ENCODE data around the gene SMYD4.
A peak's percentile ranks its signal among the peaks of the same experiment; 100 is the strongest.

Gene SMYD4, protein sequence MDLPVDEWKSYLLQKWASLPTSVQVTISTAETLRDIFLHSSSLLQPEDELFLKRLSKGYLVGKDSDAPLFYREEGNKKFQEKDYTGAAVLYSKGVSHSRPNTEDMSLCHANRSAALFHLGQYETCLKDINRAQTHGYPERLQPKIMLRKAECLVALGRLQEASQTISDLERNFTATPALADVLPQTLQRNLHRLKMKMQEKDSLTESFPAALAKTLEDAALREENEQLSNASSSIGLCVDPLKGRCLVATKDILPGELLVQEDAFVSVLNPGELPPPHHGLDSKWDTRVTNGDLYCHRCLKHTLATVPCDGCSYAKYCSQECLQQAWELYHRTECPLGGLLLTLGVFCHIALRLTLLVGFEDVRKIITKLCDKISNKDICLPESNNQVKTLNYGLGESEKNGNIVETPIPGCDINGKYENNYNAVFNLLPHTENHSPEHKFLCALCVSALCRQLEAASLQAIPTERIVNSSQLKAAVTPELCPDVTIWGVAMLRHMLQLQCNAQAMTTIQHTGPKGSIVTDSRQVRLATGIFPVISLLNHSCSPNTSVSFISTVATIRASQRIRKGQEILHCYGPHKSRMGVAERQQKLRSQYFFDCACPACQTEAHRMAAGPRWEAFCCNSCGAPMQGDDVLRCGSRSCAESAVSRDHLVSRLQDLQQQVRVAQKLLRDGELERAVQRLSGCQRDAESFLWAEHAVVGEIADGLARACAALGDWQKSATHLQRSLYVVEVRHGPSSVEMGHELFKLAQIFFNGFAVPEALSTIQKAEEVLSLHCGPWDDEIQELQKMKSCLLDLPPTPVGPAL

DNA sequence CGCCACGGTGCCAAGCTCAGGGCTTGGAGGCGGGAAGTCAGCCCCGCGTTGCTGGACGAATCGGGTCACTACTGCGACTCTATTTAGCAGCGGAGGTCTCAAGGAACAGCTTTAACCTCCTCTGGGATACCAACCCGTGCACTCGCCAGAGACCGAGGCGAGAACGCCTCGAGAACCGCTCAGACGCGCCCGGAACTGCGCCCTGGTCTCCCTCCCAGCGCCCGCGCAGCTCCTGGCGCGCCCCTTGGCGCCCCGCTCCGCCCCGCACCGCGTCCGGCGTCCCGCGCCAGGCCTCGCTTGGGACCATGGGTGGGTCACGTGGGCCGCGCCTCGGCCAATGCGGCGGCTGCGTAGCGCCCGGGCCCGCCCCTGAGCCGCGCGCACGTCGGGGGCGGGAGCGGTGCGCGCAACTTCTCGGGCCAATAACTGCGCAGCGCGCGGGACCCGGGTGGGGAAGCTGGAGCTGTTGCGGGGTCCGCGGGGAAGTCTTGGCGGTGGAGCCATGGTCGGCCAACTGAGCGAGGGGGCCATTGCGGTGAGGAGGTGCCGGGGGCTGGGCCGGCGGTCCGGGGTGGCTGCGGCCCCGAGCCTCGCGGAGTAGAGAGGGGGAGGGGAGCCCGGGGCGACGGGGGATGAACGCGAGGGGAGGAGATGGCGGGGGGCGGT is at the start of gene SMYD4, which contains the start of gene RPA1:
Gene SMYD4 (minus strand): TSS at position 311 of the 666 bp plus-strand sequence. CDS start 1,908 bp downstream, outside the sequence.
Gene RPA1 (plus strand): TSS at position 414 of the 666 bp plus-strand sequence. CDS start 89 bp downstream, at position 503.
- H3K36me3 ChIP-seq (ENCODE audit: insufficient read depth, low read length): peaks cover 18% of the 10 kb centered on the region
- peaks cover 15% of the 10 kb centered on the region for H3K4me1 ChIP-seq (ENCODE audit: insufficient read depth, low read length)
- peak within 1 kb of the TSS; percentile 87 for H3K9ac ChIP-seq (ENCODE audit: low read length)
- no peaks in the 10 kb centered on the region for H3K9me3 ChIP-seq (ENCODE audit: low read length)
- no peaks in the 10 kb centered on the region for H3K27me3 ChIP-seq (ENCODE audit: control insufficient read depth in 1 of 2, insufficient read depth in 2 of 2, low read length in 2 of 2)
- peak within 1 kb of the TSS; percentile 88 to 98 for H3K4me3 ChIP-seq (ENCODE audit: low read depth in 1 of 2, low read length in 2 of 2)
- peak within 1 kb of the TSS; percentile 92 for H3K27ac ChIP-seq (ENCODE audit: low read depth, low read length)

DNA sequence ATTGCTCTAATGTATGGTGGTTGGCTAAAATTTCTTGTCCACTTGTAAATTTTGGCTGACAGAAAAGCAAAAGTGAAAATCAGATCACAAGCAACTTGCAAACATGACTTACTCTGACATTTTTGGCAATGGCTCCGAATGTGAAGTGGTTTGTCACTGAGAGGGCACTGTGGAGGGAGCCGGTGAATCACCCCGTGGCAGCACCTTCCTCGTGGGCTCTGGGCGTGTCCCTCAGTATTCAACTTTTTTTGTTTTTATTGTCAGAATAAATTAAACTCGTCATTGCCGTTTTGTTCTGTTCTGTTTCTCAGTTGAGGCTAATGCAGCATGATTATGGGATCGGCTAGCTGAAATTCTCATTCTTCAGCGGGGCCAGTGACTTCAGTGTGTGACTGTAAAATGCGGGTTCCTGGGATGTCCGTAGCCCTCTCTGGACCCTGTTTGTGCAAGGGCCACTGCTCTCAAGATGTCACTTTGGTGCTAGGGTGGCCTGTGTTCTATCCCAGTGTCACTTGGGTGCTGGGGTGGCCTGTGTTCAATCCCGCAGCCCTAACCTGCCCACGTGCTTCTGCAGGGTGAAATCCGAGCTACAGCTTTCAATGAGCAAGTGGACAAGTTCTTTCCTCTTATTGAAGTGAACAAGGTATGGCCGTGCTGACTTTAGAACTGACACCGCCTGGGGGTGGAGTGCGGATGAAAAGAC is 48.9 kb upstream of the SMYD4 start:
- H3K27ac ChIP-seq (ENCODE audit: low read depth, low read length): no peak overlapping the region
- H3K9ac ChIP-seq (ENCODE audit: low read length): no peak overlapping the region
- peaks cover 66% of the 10 kb centered on the region for H3K36me3 ChIP-seq (ENCODE audit: insufficient read depth, low read length)

DNA sequence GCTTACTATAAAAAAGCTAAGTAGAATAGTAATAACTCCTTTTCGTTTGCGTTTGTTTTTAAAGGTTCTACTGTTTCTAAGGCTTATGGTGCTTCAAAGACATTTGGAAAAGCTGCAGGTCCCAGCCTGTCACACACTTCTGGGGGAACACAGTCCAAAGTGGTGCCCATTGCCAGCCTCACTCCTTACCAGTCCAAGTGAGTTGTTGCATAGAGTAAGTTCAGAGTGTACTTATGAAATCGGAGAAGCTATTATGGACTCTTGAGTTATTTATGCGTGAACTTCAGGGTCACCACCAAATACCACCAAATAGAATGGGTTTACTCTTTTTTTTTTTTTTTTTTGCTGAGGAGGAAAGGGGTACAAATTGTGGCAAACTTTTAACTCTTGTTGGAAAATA is 45.9 kb upstream of the SMYD4 start:
- peaks cover 59% of the 10 kb centered on the region for H3K36me3 ChIP-seq (ENCODE audit: insufficient read depth, low read length)
- H3K9ac ChIP-seq (ENCODE audit: low read length): no peak overlapping the region
- H3K4me3 ChIP-seq (ENCODE audit: low read depth in 1 of 2, low read length in 2 of 2): no peak overlapping the region
- H3K9me3 ChIP-seq (ENCODE audit: low read length): no peaks in the 10 kb centered on the region
- no peaks in the 10 kb centered on the region for H3K27me3 ChIP-seq (ENCODE audit: control insufficient read depth in 1 of 2, insufficient read depth in 2 of 2, low read length in 2 of 2)
- no peak overlapping the region for H3K27ac ChIP-seq (ENCODE audit: low read depth, low read length)
- no peaks in the 10 kb centered on the region for H3K4me1 ChIP-seq (ENCODE audit: insufficient read depth, low read length)

More for the DNA sequence above, 48.9 kb upstream of the SMYD4 start:
- Histone ChIP-seq H3K4me3 (ENCODE audit: low read depth in 1 of 2, low read length in 2 of 2) (no peak overlapping the region), H3K9me3 (ENCODE audit: low read length) (no peaks in the 10 kb centered on the region), H3K4me1 (ENCODE audit: insufficient read depth, low read length) (no peaks in the 10 kb centered on the region), H3K27me3 (ENCODE audit: control insufficient read depth in 1 of 2, insufficient read depth in 2 of 2, low read length in 2 of 2) (no peaks in the 10 kb centered on the region)

DNA sequence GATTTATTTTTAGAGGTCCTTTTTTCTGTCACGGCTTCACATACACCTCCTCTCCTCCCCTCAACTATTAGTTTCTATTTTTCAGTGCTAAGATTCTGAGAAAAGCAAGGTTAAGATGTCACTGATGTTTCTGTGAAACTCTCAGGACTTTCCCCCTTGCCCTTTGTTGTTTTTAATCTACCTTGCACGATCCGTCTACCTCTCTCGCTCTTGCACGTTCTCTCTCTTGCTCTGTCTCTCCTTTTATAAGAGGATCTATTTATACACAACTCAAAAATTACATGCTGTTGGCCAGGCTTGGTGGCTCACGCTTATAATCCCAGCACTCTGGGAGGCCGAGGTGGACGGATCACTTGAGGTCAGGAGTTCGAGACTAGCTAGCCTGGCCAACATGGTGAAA is 43.7 kb upstream of the SMYD4 start:
- H3K4me1 ChIP-seq (ENCODE audit: insufficient read depth, low read length): no peaks in the 10 kb centered on the region
- peaks cover 38% of the 10 kb centered on the region for H3K36me3 ChIP-seq (ENCODE audit: insufficient read depth, low read length)
- no peaks in the 10 kb centered on the region for H3K27me3 ChIP-seq (ENCODE audit: control insufficient read depth in 1 of 2, insufficient read depth in 2 of 2, low read length in 2 of 2)
- H3K4me3 ChIP-seq (ENCODE audit: low read depth in 1 of 2, low read length in 2 of 2): no peak overlapping the region
- H3K27ac ChIP-seq (ENCODE audit: low read depth, low read length): no peak overlapping the region
- H3K9me3 ChIP-seq (ENCODE audit: low read length): no peaks in the 10 kb centered on the region
- H3K9ac ChIP-seq (ENCODE audit: low read length): no peak overlapping the region

DNA sequence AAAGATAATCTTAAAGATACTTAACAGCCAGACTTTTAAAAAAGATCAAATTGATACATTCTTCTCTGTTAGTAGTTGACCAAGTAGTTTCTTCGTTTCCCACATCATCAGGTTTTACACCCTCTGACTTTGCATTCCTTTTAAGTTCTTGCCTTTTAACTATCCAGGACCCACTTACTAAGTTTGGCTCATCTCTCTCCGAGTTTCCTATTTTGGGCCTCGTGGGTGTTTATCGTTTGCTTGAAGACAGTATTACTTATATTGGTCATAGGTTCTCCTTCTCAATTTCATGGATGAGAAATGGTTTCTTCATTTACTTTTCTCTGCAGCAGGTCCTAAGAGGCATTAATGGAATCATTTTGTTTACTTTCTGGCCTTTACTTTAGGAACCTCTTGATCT is 43.3 kb upstream of the SMYD4 start:
- Histone ChIP-seq H3K36me3 (ENCODE audit: insufficient read depth, low read length) (peaks cover 40% of the 10 kb centered on the region), H3K4me1 (ENCODE audit: insufficient read depth, low read length) (no peaks in the 10 kb centered on the region), H3K9ac (ENCODE audit: low read length) (no peak overlapping the region), H3K27ac (ENCODE audit: low read depth, low read length) (no peak overlapping the region), H3K9me3 (ENCODE audit: low read length) (no peaks in the 10 kb centered on the region), H3K27me3 (ENCODE audit: control insufficient read depth in 1 of 2, insufficient read depth in 2 of 2, low read length in 2 of 2) (no peaks in the 10 kb centered on the region), H3K4me3 (ENCODE audit: low read depth in 1 of 2, low read length in 2 of 2) (no peak overlapping the region)

DNA sequence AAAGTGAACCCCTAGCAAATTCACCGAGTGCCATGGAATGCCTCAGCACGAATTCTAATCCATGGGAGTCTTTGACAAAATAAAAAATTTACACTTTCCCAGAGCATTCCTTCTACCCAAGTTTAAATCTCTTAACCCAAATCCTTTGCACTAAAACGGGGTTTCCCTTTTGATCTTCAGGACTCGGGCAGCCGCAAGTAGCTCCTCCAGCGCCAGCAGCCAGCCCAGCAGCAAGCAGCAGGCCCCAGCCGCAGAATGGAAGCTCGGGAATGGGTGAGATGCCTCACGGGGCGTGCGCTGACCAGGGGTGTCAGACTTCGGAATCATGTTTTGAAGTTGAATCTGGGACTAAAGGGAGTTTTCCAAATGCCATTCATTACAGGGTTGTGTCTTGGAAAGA is 42.6 kb upstream of the SMYD4 start:
- no peak overlapping the region for H3K9ac ChIP-seq (ENCODE audit: low read length)
- H3K9me3 ChIP-seq (ENCODE audit: low read length): no peaks in the 10 kb centered on the region
- H3K36me3 ChIP-seq (ENCODE audit: insufficient read depth, low read length): peaks cover 34% of the 10 kb centered on the region
- H3K4me1 ChIP-seq (ENCODE audit: insufficient read depth, low read length): no peaks in the 10 kb centered on the region
- H3K4me3 ChIP-seq (ENCODE audit: low read depth in 1 of 2, low read length in 2 of 2): no peak overlapping the region
- H3K27ac ChIP-seq (ENCODE audit: low read depth, low read length): no peak overlapping the region
- H3K27me3 ChIP-seq (ENCODE audit: control insufficient read depth in 1 of 2, insufficient read depth in 2 of 2, low read length in 2 of 2): no peaks in the 10 kb centered on the region

DNA sequence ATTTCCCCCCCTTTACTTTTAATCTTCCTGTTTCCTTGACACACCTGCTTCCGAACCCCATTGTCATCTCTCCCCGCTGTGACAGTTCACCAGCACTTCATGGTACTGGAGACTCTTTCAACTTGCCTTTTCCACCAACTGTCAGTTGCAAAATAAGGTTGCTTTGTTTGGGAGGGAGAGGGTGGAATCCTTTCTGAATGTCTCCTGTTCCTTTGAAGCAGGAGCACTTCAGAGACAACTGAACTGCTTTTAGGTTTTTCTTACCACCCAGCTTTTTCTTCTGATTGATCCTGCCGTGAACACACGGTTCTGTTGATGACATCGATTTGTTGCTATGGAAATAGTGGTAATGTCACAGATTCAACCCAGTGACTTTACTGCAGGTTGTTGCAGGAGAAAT is 42.1 kb upstream of the SMYD4 start:
- H3K27ac ChIP-seq (ENCODE audit: low read depth, low read length): no peak overlapping the region
- no peaks in the 10 kb centered on the region for H3K9me3 ChIP-seq (ENCODE audit: low read length)
- no peak overlapping the region for H3K9ac ChIP-seq (ENCODE audit: low read length)
- H3K36me3 ChIP-seq (ENCODE audit: insufficient read depth, low read length): peaks cover 29% of the 10 kb centered on the region
- H3K4me3 ChIP-seq (ENCODE audit: low read depth in 1 of 2, low read length in 2 of 2): no peak overlapping the region
- no peaks in the 10 kb centered on the region for H3K4me1 ChIP-seq (ENCODE audit: insufficient read depth, low read length)
- H3K27me3 ChIP-seq (ENCODE audit: control insufficient read depth in 1 of 2, insufficient read depth in 2 of 2, low read length in 2 of 2): no peaks in the 10 kb centered on the region

DNA sequence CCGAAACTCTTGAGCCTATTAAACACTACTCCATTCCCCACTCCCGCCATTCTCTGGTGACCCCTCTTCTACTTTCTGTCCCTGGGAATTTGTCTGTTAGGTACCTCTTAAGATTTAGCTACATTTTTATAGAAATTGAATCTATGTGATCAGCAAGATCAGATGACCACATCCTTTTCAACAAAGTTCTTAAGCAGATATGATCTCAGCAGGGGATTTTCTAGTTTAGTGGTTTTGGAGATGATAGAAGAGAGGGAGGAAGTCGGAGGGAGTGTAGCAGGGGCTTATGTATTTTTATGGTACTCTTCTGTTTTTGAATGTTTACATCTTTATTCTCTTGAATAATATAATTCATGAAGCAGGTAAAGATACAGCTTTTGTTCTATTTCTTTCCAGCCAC is 40.9 kb upstream of the SMYD4 start:
- H3K9me3 ChIP-seq (ENCODE audit: low read length): no peaks in the 10 kb centered on the region
- no peaks in the 10 kb centered on the region for H3K27me3 ChIP-seq (ENCODE audit: control insufficient read depth in 1 of 2, insufficient read depth in 2 of 2, low read length in 2 of 2)
- no peak overlapping the region for H3K27ac ChIP-seq (ENCODE audit: low read depth, low read length)
- H3K36me3 ChIP-seq (ENCODE audit: insufficient read depth, low read length): peaks cover 23% of the 10 kb centered on the region
- no peak overlapping the region for H3K9ac ChIP-seq (ENCODE audit: low read length)
- no peaks in the 10 kb centered on the region for H3K4me1 ChIP-seq (ENCODE audit: insufficient read depth, low read length)
- H3K4me3 ChIP-seq (ENCODE audit: low read depth in 1 of 2, low read length in 2 of 2): no peak overlapping the region

DNA sequence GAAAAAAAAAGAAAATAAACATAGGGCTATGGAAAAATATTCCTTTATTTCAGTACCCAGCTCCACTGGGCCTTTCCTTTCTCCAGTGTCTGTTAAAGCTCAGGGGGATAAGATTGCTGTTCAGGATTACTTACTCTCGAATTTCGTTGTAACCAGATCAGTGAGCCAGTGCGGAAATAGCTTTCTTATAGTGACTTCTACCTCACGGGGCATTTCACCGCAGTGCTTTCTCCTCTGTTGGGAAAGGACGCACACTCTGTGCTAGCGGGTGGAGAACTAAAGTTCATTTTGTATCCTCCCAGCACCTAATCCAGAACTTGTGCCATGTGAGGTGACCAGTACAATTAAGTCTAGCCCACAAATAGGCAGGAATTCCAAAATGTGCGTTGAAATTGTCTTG is 38.4 kb upstream of the SMYD4 start:
- H3K27ac ChIP-seq (ENCODE audit: low read depth, low read length): no peak overlapping the region
- no peaks in the 10 kb centered on the region for H3K9me3 ChIP-seq (ENCODE audit: low read length)
- H3K36me3 ChIP-seq (ENCODE audit: insufficient read depth, low read length): peaks cover 11% of the 10 kb centered on the region
- H3K4me3 ChIP-seq (ENCODE audit: low read depth in 1 of 2, low read length in 2 of 2): no peak overlapping the region
- H3K4me1 ChIP-seq (ENCODE audit: insufficient read depth, low read length): no peaks in the 10 kb centered on the region
- H3K27me3 ChIP-seq (ENCODE audit: control insufficient read depth in 1 of 2, insufficient read depth in 2 of 2, low read length in 2 of 2): no peaks in the 10 kb centered on the region
- no peak overlapping the region for H3K9ac ChIP-seq (ENCODE audit: low read length)

DNA sequence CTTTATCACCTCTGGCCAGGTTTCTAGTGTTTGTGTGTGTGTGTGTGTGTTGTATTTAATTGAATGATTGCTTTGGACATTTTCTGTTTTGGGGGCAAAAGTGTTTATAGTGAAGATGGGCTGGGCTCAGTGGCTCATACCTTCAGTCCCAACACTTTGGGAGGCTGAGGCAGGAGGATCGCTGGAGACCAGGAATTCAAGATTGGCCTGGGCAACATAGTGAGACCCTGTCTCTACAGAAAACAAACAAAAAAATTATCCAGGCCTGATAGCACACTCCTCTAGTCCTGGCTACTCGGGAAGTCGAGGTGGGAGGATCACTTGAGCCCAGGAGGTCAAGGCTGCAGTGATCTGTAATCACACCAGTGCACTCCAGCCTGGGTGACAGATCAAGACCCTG is 37.6 kb upstream of the SMYD4 start:
- Histone ChIP-seq H3K36me3 (ENCODE audit: insufficient read depth, low read length) (peaks cover 5% of the 10 kb centered on the region), H3K27ac (ENCODE audit: low read depth, low read length) (no peak overlapping the region), H3K9me3 (ENCODE audit: low read length) (no peaks in the 10 kb centered on the region)

More for the DNA sequence above, 37.6 kb upstream of the SMYD4 start:
- no peaks in the 10 kb centered on the region for H3K4me1 ChIP-seq (ENCODE audit: insufficient read depth, low read length)
- H3K27me3 ChIP-seq (ENCODE audit: control insufficient read depth in 1 of 2, insufficient read depth in 2 of 2, low read length in 2 of 2): no peaks in the 10 kb centered on the region
- no peak overlapping the region for H3K9ac ChIP-seq (ENCODE audit: low read length)
- no peak overlapping the region for H3K4me3 ChIP-seq (ENCODE audit: low read depth in 1 of 2, low read length in 2 of 2)

Data from muscle layer of colon (tissue), 2 donors.